B cell (primary cell): ENCODE results near the gene ITPK1. TPM values are rescaled to one million over a fixed set of nuclear protein-coding genes. Genes with fewer than 3 reads are reported as not detected.

ENCODE experiments used
- ATAC-seq: fragments of 200-7000 bp; cut with Tn5 transposase; one replicate; pipeline ENCODE4 v1.10.0; 2021; ENCODE audit warnings: low read depth, mild to moderate bottlenecking, moderate number of reproducible peaks, moderate library complexity
- CTCF ChIA-PET: fragments of 350-600 bp; sonication (Branson Sonifier 250); formaldehyde crosslinking; loops from one replicate; lab custom pipeline; 2021; ENCODE audit warnings: antibody characterized with exemption, inconsistent platforms; lab: Charles Lee
- POLR2A ChIA-PET: fragments of 350-600 bp; sonication (Branson Sonifier 250); formaldehyde crosslinking; loops from one replicate; lab custom pipeline; 2021; ENCODE audit warnings: antibody characterized with exemption; lab: Charles Lee
- DNase-seq: peaks from one replicate; pipeline ENCODE4 v3.0.0; 2013
- H2AFZ ChIP-seq: 2 replicates; pipeline ENCODE4 v1.6.1; 2012; ENCODE audit warnings: mild to moderate bottlenecking, low read depth, low read length; ENCODE audit not compliant: insufficient read depth, poor library complexity, severe bottlenecking
- H3K27ac ChIP-seq, 2 donors: 1 replicate in 1 of 2; 2 replicates in 1 of 2; pipeline ENCODE4 v1.5.1; 2012 to 2013; ENCODE audit warnings: low read length in 2 of 2, mild to moderate bottlenecking in 2 of 2, moderate library complexity in 1 of 2
- H3K27me3 ChIP-seq, 4 experiments: fragments of 200-600 bp in 1 of 4; sonication (generic) in 1 of 4; replicated peaks in 1 of 4; 1 replicate in 2 of 4; 2 replicates in 2 of 4; pipeline versions ENCODE4 v1.6.1 to v1.7.0; 2013 to 2016; ENCODE audit warnings: low read length in 3 of 4, mild to moderate bottlenecking in 2 of 4, mixed read lengths in 1 of 4, moderate library complexity in 1 of 4; ENCODE audit not compliant: insufficient read depth in 4 of 4, control insufficient read depth in 3 of 4; ENCODE audit errors: control extremely low read depth in 1 of 4
- H3K36me3 ChIP-seq, 2 experiments: replicated peaks in 1 of 2; 1 replicate in 1 of 2; 2 replicates in 1 of 2; pipeline versions ENCODE4 v1.6.1 to v1.7.1; 2013; ENCODE audit warnings: low read length in 1 of 2; ENCODE audit not compliant: insufficient read depth in 2 of 2, control insufficient read depth in 1 of 2; ENCODE audit errors: control extremely low read depth in 1 of 2, extremely low read depth in 1 of 2
- H3K4me1 ChIP-seq, 2 donors: fragments of 200-600 bp in 1 of 2; sonication (generic) in 1 of 2; 1 replicate in 1 of 2; 2 replicates in 1 of 2; pipeline versions ENCODE4 v1.5.1 to v1.6.1; 2013 to 2017; ENCODE audit warnings: low read length in 2 of 2; ENCODE audit not compliant: control insufficient read depth in 2 of 2, insufficient read depth in 2 of 2
- H3K4me2 ChIP-seq: replicated peaks from 2 replicates; pipeline ENCODE3; 2012; ENCODE audit warnings: mild to moderate bottlenecking, low read depth, low read length; ENCODE audit not compliant: poor library complexity, severe bottlenecking
- H3K4me3 ChIP-seq, 5 experiments: fragments of 200-600 bp in 1 of 5; sonication (generic) in 1 of 5; 1 replicate in 3 of 5; 2 replicates in 2 of 5; pipeline versions ENCODE4 v1.5.1 to v1.7.0; 2011 to 2016; ENCODE audit warnings: low read length in 4 of 5, mild to moderate bottlenecking in 4 of 5, low read depth in 2 of 5, control low read depth in 1 of 5, moderate library complexity in 1 of 5; ENCODE audit not compliant: insufficient read depth in 1 of 5; ENCODE audit errors: control extremely low read depth in 1 of 5, extremely low read depth in 1 of 5
- H3K79me2 ChIP-seq: fragments of 200-600 bp; sonication (generic); one replicate; pipeline ENCODE4 v1.6.0; 2016; ENCODE audit warnings: low read length; ENCODE audit not compliant: control insufficient read depth, insufficient read depth
- H3K9ac ChIP-seq: fragments of 200-600 bp; sonication (generic); 2 replicates; pipeline ENCODE4 v1.6.1; 2017; ENCODE audit warnings: mild to moderate bottlenecking, low read length, moderate library complexity
- H3K9me3 ChIP-seq, 3 donors: one replicate each; pipeline versions ENCODE4 v1.6.1 to v1.7.1; 2013; ENCODE audit warnings: low read length in 2 of 3; ENCODE audit not compliant: control insufficient read depth in 2 of 3, insufficient read depth in 1 of 3; ENCODE audit errors: control extremely low read depth in 1 of 3
- H4K20me1 ChIP-seq: 2 replicates; pipeline ENCODE4 v1.6.0; 2012; ENCODE audit warnings: mild to moderate bottlenecking, low read length; ENCODE audit not compliant: insufficient read depth, control insufficient read depth, poor library complexity, severe bottlenecking
- H3K27ac Mint-ChIP-seq: one replicate; pipeline ENCODE4 v1.8.0; 2021; ENCODE audit warnings: mixed read lengths
- H3K27me3 Mint-ChIP-seq: one replicate; pipeline ENCODE4 v1.8.0; 2021; ENCODE audit warnings: mixed read lengths
- H3K4me1 Mint-ChIP-seq: one replicate; pipeline ENCODE4 v1.8.0; 2021; ENCODE audit warnings: mixed read lengths
- H3K4me3 Mint-ChIP-seq: one replicate; pipeline ENCODE4 v1.8.0; 2021; ENCODE audit warnings: mixed read lengths
- H3K9me3 Mint-ChIP-seq: one replicate; pipeline ENCODE4 v1.8.0; 2022; ENCODE audit warnings: mixed read lengths; ENCODE audit not compliant: insufficient read depth
- EZH2 ChIP-seq: IDR thresholded peaks from 2 replicates; pipeline ENCODE4 v1.6.1; 2012; ENCODE audit warnings: borderline replicate concordance, low read depth, mild to moderate bottlenecking, moderate library complexity, low read length; ENCODE audit not compliant: insufficient read depth, poor library complexity, severe bottlenecking
- WGBS: methylation state at CpG from one replicate; pipeline ENCODE4 v1.1.5; 2013; ENCODE audit warnings: missing lambda C conversion rate; ENCODE audit not compliant: insufficient coverage; 5-methylcytosine and 5-hydroxymethylcytosine counted together
- intact Hi-C: fragments of 100-400 bp; cut with micrococcal nuclease; formaldehyde crosslinking; loops from one replicate; pipeline ENCODE4 v1.10.0; 2022
- polyA plus RNA-seq: library from polyadenylated mRNA; depleted of rRNA; stranded (reverse); fragments of >200 nt; gene quantifications from 2 replicates; pipeline ENCODE4 v1.2.3, GENCODE V29; 2012
- total RNA-seq, 2 donors: library from RNA; stranded (reverse); fragments of 120-200 nt in 1 of 2; gene quantifications; 1 replicate in 1 of 2; 2 replicates in 1 of 2; pipeline versions ENCODE4 v1.2.3 to v1.2.4, GENCODE V29; 2013 to 2022
- TF ChIP-seq, protein P1 (sequence below): fragments of 200-600 bp; IDR thresholded peaks from one replicate; pipeline ENCODE4 v1.8.0; 2022; ENCODE audit warnings: antibody characterized with exemption, mild to moderate bottlenecking

The ITPK1 gene
- total and polyA plus RNA-seq, 2 donors (not counting 1 experiment from before 2014, with no cell fraction given): 46.0 to 46.9 TPM

DNA sequence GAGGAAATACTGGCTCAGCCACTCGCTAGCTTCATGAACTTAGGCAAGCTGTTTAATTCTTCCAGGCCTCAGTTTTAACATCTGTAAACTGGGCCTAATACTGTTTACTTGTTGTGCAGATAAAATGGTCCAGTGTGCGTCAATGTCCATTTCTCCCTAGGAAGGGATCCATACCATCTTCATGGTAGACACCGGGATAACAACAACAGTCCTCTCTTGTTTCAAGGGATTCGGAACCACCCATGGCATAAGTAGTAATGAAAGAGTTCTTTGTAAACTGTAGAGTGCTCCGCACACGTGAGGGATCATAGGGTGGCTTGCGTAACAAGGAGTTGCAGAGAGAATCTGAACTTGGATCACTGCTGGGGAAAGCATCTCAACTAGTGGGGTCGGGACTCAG lies 210.1 kb downstream of the ITPK1 start:
- DNase-seq (no peak), ATAC-seq (no peak)
- Histone ChIP-seq H3K9me3 (peaks cover 0 to 4% (median 0%) of the 10 kb centered on the region in 3 donors), H4K20me1 (no peaks in the 10 kb centered on the region), H3K27me3 (peaks cover 0 to 19% (median 0%) of the 10 kb centered on the region in 4 experiments), H2AFZ (no peak overlapping the region), H3K9ac (no peak overlapping the region), H3K4me2 (no peak overlapping the region), H3K79me2 (no peaks in the 10 kb centered on the region), H3K4me1 (no peaks in the 10 kb centered on the region), H3K27ac (no peak overlapping the region), H3K4me3 (no peak overlapping the region), H3K36me3 (no peaks in the 10 kb centered on the region)
- 92% methylated on average over 4 of the region's 8 CpGs for WGBS
- H3K27me3 Mint-ChIP-seq: peaks cover 35% of the 10 kb centered on the region
- CTCF ChIA-PET: no interaction called here
- H3K4me1 Mint-ChIP-seq: no peaks in the 10 kb centered on the region
- no peak overlapping the region for H3K4me3 Mint-ChIP-seq
- intact Hi-C loops: no loop called here
- POLR2A ChIA-PET: no interaction called here
- TF ChIP-seq, protein P1, sequence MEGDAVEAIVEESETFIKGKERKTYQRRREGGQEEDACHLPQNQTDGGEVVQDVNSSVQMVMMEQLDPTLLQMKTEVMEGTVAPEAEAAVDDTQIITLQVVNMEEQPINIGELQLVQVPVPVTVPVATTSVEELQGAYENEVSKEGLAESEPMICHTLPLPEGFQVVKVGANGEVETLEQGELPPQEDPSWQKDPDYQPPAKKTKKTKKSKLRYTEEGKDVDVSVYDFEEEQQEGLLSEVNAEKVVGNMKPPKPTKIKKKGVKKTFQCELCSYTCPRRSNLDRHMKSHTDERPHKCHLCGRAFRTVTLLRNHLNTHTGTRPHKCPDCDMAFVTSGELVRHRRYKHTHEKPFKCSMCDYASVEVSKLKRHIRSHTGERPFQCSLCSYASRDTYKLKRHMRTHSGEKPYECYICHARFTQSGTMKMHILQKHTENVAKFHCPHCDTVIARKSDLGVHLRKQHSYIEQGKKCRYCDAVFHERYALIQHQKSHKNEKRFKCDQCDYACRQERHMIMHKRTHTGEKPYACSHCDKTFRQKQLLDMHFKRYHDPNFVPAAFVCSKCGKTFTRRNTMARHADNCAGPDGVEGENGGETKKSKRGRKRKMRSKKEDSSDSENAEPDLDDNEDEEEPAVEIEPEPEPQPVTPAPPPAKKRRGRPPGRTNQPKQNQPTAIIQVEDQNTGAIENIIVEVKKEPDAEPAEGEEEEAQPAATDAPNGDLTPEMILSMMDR: no peak
- no peak for TF ChIP-seq EZH2
- no peaks in the 10 kb centered on the region for H3K9me3 Mint-ChIP-seq
- no peak overlapping the region for H3K27ac Mint-ChIP-seq

- peaks cover 0 to 19% (median 0%) of the 10 kb centered on the region in 3 donors for H3K9me3 ChIP-seq
- no peak for ATAC-seq
- no peak overlapping the region for H2AFZ ChIP-seq
- H3K79me2 ChIP-seq: no peaks in the 10 kb centered on the region
- no peak overlapping the region for H3K4me3 Mint-ChIP-seq
- H3K27ac Mint-ChIP-seq: no peak overlapping the region
- TF ChIP-seq, protein P1: no peak
- no peak for TF ChIP-seq EZH2
- DNase-seq: no peak
- no peak overlapping the region for H3K4me3 ChIP-seq
- H4K20me1 ChIP-seq: no peaks in the 10 kb centered on the region
- H3K4me1 Mint-ChIP-seq: no peaks in the 10 kb centered on the region
- no peaks in the 10 kb centered on the region for H3K4me1 ChIP-seq
- intact Hi-C loops: no loop called here
- H3K36me3 ChIP-seq: no peaks in the 10 kb centered on the region
- no peak overlapping the region for H3K27ac ChIP-seq
- peaks cover 0 to 21% (median 4%) of the 10 kb centered on the region in 4 experiments for H3K27me3 ChIP-seq
- H3K4me2 ChIP-seq: no peak overlapping the region
- 76% methylated on average over 6 of the region's 6 CpGs for WGBS
- H3K27me3 Mint-ChIP-seq: peaks cover 29% of the 10 kb centered on the region
- ChIA-PET CTCF (interaction anchor here (0.9 kb wide), 1 partner anchor 231 kb away, joined by 3 read pairs; no protein-coding TSS in a partner anchor), POLR2A (no interaction called here)
- no peak overlapping the region for H3K9ac ChIP-seq
- no peaks in the 10 kb centered on the region for H3K9me3 Mint-ChIP-seq
Measured at GRCh38 chr14:92903359-92903758, 212.4 kb downstream of the ITPK1 start.
